ENCODE data around the gene EDEM2. TPM values are rescaled to one million over a fixed set of nuclear protein-coding genes. Genes with fewer than 3 reads are reported as not detected.
A peak's percentile ranks its signal among the peaks of the same experiment; 100 is the strongest.

Gene EDEM2
- total and polyA plus RNA-seq, 2 of the 13 experiments (the other 11 are each of a cell fraction or from before 2014, with no cell fraction given): 33.1 to 46.9 TPM

GRCh38 chr20:35174458-35175216 lies 27.5 kb upstream of the EDEM2 start (continued):
- TF ChIP-seq, protein P1, sequence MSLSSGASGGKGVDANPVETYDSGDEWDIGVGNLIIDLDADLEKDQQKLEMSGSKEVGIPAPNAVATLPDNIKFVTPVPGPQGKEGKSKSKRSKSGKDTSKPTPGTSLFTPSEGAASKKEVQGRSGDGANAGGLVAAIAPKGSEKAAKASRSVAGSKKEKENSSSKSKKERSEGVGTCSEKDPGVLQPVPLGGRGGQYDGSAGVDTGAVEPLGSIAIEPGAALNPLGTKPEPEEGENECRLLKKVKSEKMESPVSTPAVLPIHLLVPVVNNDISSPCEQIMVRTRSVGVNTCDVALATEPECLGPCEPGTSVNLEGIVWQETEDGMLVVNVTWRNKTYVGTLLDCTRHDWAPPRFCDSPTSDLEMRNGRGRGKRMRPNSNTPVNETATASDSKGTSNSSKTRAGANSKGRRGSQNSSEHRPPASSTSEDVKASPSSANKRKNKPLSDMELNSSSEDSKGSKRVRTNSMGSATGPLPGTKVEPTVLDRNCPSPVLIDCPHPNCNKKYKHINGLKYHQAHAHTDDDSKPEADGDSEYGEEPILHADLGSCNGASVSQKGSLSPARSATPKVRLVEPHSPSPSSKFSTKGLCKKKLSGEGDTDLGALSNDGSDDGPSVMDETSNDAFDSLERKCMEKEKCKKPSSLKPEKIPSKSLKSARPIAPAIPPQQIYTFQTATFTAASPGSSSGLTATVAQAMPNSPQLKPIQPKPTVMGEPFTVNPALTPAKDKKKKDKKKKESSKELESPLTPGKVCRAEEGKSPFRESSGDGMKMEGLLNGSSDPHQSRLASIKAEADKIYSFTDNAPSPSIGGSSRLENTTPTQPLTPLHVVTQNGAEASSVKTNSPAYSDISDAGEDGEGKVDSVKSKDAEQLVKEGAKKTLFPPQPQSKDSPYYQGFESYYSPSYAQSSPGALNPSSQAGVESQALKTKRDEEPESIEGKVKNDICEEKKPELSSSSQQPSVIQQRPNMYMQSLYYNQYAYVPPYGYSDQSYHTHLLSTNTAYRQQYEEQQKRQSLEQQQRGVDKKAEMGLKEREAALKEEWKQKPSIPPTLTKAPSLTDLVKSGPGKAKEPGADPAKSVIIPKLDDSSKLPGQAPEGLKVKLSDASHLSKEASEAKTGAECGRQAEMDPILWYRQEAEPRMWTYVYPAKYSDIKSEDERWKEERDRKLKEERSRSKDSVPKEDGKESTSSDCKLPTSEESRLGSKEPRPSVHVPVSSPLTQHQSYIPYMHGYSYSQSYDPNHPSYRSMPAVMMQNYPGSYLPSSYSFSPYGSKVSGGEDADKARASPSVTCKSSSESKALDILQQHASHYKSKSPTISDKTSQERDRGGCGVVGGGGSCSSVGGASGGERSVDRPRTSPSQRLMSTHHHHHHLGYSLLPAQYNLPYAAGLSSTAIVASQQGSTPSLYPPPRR (CRISPR knock-in tag; IDR thresholded peaks at IDR 0.05; ENCODE audit: borderline replicate concordance): peak; percentile 60
- peak; percentile 69; the same call in 1 of the 2 replicates for TF ChIP-seq FOXO1 (CRISPR knock-in tag; IDR thresholded peaks at IDR 0.05)
- no peak for TF ChIP-seq ZNF577 (CRISPR knock-in tag; IDR thresholded peaks at IDR 0.05; ENCODE audit: borderline replicate concordance, low read depth)
- peak; percentile 95 for TF ChIP-seq ERF (CRISPR knock-in tag; IDR thresholded peaks at IDR 0.05)
- peak; percentile 84 for TF ChIP-seq KAT8 (CRISPR knock-in tag; IDR thresholded peaks at IDR 0.05)
- TF ChIP-seq JUN (CRISPR knock-in tag; IDR thresholded peaks at IDR 0.05): peak; percentile 87
- TF ChIP-seq, protein P2, sequence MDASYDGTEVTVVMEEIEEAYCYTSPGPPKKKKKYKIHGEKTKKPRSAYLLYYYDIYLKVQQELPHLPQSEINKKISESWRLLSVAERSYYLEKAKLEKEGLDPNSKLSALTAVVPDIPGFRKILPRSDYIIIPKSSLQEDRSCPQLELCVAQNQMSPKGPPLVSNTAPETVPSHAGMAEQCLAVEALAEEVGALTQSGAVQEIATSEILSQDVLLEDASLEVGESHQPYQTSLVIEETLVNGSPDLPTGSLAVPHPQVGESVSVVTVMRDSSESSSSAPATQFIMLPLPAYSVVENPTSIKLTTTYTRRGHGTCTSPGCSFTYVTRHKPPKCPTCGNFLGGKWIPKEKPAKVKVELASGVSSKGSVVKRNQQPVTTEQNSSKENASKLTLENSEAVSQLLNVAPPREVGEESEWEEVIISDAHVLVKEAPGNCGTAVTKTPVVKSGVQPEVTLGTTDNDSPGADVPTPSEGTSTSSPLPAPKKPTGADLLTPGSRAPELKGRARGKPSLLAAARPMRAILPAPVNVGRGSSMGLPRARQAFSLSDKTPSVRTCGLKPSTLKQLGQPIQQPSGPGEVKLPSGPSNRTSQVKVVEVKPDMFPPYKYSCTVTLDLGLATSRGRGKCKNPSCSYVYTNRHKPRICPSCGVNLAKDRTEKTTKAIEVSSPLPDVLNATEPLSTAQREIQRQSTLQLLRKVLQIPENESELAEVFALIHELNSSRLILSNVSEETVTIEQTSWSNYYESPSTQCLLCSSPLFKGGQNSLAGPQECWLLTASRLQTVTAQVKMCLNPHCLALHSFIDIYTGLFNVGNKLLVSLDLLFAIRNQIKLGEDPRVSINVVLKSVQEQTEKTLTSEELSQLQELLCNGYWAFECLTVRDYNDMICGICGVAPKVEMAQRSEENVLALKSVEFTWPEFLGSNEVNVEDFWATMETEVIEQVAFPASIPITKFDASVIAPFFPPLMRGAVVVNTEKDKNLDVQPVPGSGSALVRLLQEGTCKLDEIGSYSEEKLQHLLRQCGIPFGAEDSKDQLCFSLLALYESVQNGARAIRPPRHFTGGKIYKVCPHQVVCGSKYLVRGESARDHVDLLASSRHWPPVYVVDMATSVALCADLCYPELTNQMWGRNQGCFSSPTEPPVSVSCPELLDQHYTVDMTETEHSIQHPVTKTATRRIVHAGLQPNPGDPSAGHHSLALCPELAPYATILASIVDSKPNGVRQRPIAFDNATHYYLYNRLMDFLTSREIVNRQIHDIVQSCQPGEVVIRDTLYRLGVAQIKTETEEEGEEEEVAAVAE (CRISPR knock-in tag; IDR thresholded peaks at IDR 0.05; ENCODE audit: borderline replicate concordance): peak; percentile 94
- TF ChIP-seq, protein P3, sequence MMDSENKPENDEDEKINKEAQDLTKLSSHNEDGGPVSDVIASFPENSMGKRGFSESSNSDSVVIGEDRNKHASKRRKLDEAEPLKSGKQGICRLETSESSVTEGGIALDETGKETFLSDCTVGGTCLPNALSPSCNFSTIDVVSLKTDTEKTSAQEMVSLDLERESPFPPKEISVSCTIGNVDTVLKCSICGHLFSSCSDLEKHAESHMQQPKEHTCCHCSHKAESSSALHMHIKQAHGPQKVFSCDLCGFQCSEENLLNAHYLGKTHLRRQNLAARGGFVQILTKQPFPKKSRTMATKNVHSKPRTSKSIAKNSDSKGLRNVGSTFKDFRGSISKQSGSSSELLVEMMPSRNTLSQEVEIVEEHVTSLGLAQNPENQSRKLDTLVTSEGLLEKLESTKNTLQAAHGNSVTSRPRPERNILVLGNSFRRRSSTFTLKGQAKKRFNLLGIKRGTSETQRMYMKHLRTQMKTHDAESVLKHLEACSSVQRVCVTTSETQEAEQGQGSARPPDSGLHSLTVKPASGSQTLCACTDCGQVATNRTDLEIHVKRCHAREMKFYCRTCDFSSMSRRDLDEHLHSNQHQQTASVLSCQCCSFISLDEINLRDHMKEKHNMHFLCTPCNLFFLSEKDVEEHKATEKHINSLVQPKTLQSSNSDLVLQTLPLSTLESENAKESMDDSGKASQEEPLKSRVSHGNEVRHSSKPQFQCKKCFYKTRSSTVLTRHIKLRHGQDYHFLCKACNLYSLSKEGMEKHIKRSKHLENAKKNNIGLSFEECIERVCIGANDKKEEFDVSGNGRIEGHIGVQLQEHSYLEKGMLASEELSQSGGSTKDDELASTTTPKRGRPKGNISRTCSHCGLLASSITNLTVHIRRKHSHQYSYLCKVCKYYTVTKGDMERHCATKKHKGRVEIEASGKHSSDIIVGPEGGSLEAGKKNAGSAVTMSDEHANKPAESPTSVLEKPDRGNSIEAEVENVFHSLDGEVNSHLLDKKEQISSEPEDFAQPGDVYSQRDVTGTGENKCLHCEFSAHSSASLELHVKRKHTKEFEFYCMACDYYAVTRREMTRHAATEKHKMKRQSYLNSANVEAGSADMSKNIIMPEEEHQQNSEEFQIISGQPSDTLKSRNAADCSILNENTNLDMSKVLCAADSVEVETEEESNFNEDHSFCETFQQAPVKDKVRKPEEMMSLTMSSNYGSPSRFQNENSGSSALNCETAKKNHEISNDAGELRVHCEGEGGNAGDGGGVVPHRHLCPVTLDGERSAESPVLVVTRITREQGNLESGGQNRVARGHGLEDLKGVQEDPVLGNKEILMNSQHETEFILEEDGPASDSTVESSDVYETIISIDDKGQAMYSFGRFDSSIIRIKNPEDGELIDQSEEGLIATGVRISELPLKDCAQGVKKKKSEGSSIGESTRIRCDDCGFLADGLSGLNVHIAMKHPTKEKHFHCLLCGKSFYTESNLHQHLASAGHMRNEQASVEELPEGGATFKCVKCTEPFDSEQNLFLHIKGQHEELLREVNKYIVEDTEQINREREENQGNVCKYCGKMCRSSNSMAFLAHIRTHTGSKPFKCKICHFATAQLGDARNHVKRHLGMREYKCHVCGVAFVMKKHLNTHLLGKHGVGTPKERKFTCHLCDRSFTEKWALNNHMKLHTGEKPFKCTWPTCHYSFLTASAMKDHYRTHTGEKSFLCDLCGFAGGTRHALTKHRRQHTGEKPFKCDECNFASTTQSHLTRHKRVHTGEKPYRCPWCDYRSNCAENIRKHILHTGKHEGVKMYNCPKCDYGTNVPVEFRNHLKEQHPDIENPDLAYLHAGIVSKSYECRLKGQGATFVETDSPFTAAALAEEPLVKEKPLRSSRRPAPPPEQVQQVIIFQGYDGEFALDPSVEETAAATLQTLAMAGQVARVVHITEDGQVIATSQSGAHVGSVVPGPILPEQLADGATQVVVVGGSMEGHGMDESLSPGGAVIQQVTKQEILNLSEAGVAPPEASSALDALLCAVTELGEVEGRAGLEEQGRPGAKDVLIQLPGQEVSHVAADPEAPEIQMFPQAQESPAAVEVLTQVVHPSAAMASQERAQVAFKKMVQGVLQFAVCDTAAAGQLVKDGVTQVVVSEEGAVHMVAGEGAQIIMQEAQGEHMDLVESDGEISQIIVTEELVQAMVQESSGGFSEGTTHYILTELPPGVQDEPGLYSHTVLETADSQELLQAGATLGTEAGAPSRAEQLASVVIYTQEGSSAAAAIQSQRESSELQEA (CRISPR knock-in tag; IDR thresholded peaks at IDR 0.05; ENCODE audit: not compliant biosample characterization): peak; percentile 61

Measured in HepG2 (cell line).